Activated CD4-positive, alpha-beta T cell treated with anti-CD3 and anti-CD28 coated beads for 48 hours (primary cell): ENCODE measurements around the gene KRTAP4-2.
"Not testable (repeated sequence)": the region's sequence is repeated elsewhere in the genome, so short reads cannot be mapped to it uniquely, and the experiment has no call there.

Experiments
- DNase-seq: peaks from one replicate; pipeline ENCODE4 v3.0.0-alpha.2; 2020

The KRTAP4-2 gene

GRCh38 chr17:41177727-41178271 is at the start of gene KRTAP4-2:
Gene KRTAP4-2, minus strand, starts transcription at chr17:41178221. Its CDS starts 57 bp downstream, at chr17:41178164.
- no peak for DNase-seq

- not testable (repeated sequence) for DNase-seq
Observed at GRCh38 chr17:41226598-41227095, 48.6 kb upstream of the KRTAP4-2 start, which contains the start of gene KRTAP9-2. Gene KRTAP9-2, plus strand, starts transcription at chr17:41226648. Its CDS starts 7 bp downstream, at chr17:41226655.

- DNase-seq, result no peak
Observed at GRCh38 chr17:41226051-41226450, 48.0 kb upstream of the KRTAP4-2 start.

- no peak for DNase-seq
Observed at GRCh38 chr17:41223821-41224220, 45.8 kb upstream of the KRTAP4-2 start.

- no peak for DNase-seq
Observed at GRCh38 chr17:41215681-41216080, 37.7 kb upstream of the KRTAP4-2 start.

- DNase-seq, result no peak
Observed at GRCh38 chr17:41212524-41213169, 34.6 kb upstream of the KRTAP4-2 start.

GRCh38 chr17:41211845-41212466 is 33.9 kb upstream of the KRTAP4-2 start:
- no peak for DNase-seq

GRCh38 chr17:41199421-41200078 is 21.5 kb upstream of the KRTAP4-2 start:
- DNase-seq, result no peak

GRCh38 chr17:41196068-41196467 is 18.0 kb upstream of the KRTAP4-2 start:
- no peak for DNase-seq

GRCh38 chr17:41190328-41190727 is 12.3 kb upstream of the KRTAP4-2 start:
- DNase-seq, result no peak

GRCh38 chr17:41189837-41190318 is 11.9 kb upstream of the KRTAP4-2 start, which contains the start of gene KRTAP9-1:
Gene KRTAP9-1, plus strand, starts transcription at chr17:41189887. Its CDS starts 0 bp downstream, at chr17:41189887.
- DNase-seq, result not testable (repeated sequence)

GRCh38 chr17:41186872-41187271 is 8.9 kb upstream of the KRTAP4-2 start:
- DNase-seq, result no peak

GRCh38 chr17:41185001-41185400 is 7.0 kb upstream of the KRTAP4-2 start:
- no peak for DNase-seq

- no peak for DNase-seq
Observed at GRCh38 chr17:41184480-41184961, 6.5 kb upstream of the KRTAP4-2 start, which contains the start of gene KRTAP4-1. Gene KRTAP4-1, minus strand, starts transcription at chr17:41184911. Its CDS starts 57 bp downstream, at chr17:41184854.

- DNase-seq, result no peak
Observed at GRCh38 chr17:41178843-41179616, 1.0 kb upstream of the KRTAP4-2 start.

- DNase-seq, result no peak
Observed at GRCh38 chr17:41178341-41178740, 320 bp upstream of the KRTAP4-2 start.

GRCh38 chr17:41176744-41177387 is 1.2 kb downstream of the KRTAP4-2 start:
- no peak for DNase-seq

- DNase-seq, result no peak
Observed at GRCh38 chr17:41171886-41172285, 6.1 kb downstream of the KRTAP4-2 start.

- DNase-seq, result no peak
Observed at GRCh38 chr17:41168121-41168520, 9.9 kb downstream of the KRTAP4-2 start, which contains the start of gene KRTAP4-3. Gene KRTAP4-3, minus strand, starts transcription at chr17:41168221. Its CDS starts 49 bp downstream, at chr17:41168172.

GRCh38 chr17:41167561-41167960 is 10.5 kb downstream of the KRTAP4-2 start:
- DNase-seq, result no peak

- no peak for DNase-seq
Observed at GRCh38 chr17:41163828-41164227, 14.2 kb downstream of the KRTAP4-2 start.
